Germinal center (tissue), 1 donor: Measurements from ENCODE around the gene CUL5.
"Not testable (repeated sequence)": the region's sequence is repeated elsewhere in the genome, so short reads cannot be mapped to it uniquely, and the experiment has no call there.

Experiments
- DNase-seq: peaks from one replicate; pipeline ENCODE4 v3.0.0; 2012; ENCODE audit warnings: mixed read lengths, low spot score

The CUL5 gene

GRCh38 chr11:108025387-108026080 is 16.8 kb downstream of the CUL5 start:
- no peak for DNase-seq

- DNase-seq, result no peak
Observed at GRCh38 chr11:108027057-108027456, 18.4 kb downstream of the CUL5 start.

GRCh38 chr11:108028822-108029441 is 20.2 kb downstream of the CUL5 start:
- not testable (repeated sequence) for DNase-seq

- not testable (repeated sequence) for DNase-seq
Observed at GRCh38 chr11:108031604-108032003, 22.9 kb downstream of the CUL5 start.

GRCh38 chr11:108032800-108033199 is 24.1 kb downstream of the CUL5 start:
- DNase-seq, result no peak

- DNase-seq, result no peak
Observed at GRCh38 chr11:108034034-108034433, 25.3 kb downstream of the CUL5 start.

- DNase-seq, result no peak
Observed at GRCh38 chr11:108034952-108035351, 26.3 kb downstream of the CUL5 start.

- DNase-seq, result no peak
Observed at GRCh38 chr11:108035690-108036089, 27.0 kb downstream of the CUL5 start.

- no peak for DNase-seq
Observed at GRCh38 chr11:108037211-108037610, 28.5 kb downstream of the CUL5 start.

- DNase-seq, result no peak
Observed at GRCh38 chr11:108037636-108038035, 28.9 kb downstream of the CUL5 start.

GRCh38 chr11:108048269-108048668 is 39.6 kb downstream of the CUL5 start:
- no peak for DNase-seq

GRCh38 chr11:108062336-108062735 is 53.6 kb downstream of the CUL5 start:
- no peak for DNase-seq

- no peak for DNase-seq
Observed at GRCh38 chr11:108063410-108063809, 54.7 kb downstream of the CUL5 start.

- DNase-seq, result no peak
Observed at GRCh38 chr11:108069947-108070346, 61.2 kb downstream of the CUL5 start.

GRCh38 chr11:108084811-108085210 is 76.1 kb downstream of the CUL5 start:
- DNase-seq, result no peak

GRCh38 chr11:108085672-108086071 is 77.0 kb downstream of the CUL5 start:
- no peak for DNase-seq

GRCh38 chr11:108092134-108092533 is 83.4 kb downstream of the CUL5 start:
- no peak for DNase-seq

- DNase-seq, result no peak
Observed at GRCh38 chr11:108093128-108093904, 84.6 kb downstream of the CUL5 start.

- no peak for DNase-seq
Observed at GRCh38 chr11:108097179-108097578, 88.5 kb downstream of the CUL5 start.

- no peak for DNase-seq
Observed at GRCh38 chr11:108101090-108101775, 92.5 kb downstream of the CUL5 start.

GRCh38 chr11:108111126-108111525 is 102.4 kb downstream of the CUL5 start:
- no peak for DNase-seq

GRCh38 chr11:108112057-108112456 is 103.4 kb downstream of the CUL5 start:
- DNase-seq, result no peak
